ENCODE data around the gene ECI2. TPM values are rescaled to one million over a fixed set of nuclear protein-coding genes. Genes with fewer than 3 reads are reported as not detected.
A peak's percentile ranks its signal among the peaks of the same experiment; 100 is the strongest.

The ECI2 gene
- total and polyA plus RNA-seq, 2 experiments from 2014 or later: 102 to 114 TPM

- WGBS (ENCODE audit: low lambda C conversion rate, missing lambda C conversion rate): 83% methylated on average over 12 of the region's 12 CpGs
Observed at GRCh38 chr6:4157506-4157905, 22.1 kb upstream of the ECI2 start.

GRCh38 chr6:4155848-4156466, 20.6 kb upstream of the ECI2 start:
- peak; percentile 90 for DNase-seq (ENCODE audit: low spot score)
- WGBS (ENCODE audit: low lambda C conversion rate, missing lambda C conversion rate): 8% methylated on average over 6 of the region's 6 CpGs
- no peak for TF ChIP-seq EZH2phosphoT487 (IDR thresholded peaks at IDR 0.05; ENCODE audit: low read depth, severe bottlenecking, unreplicated experiment)
- peak; percentile 86 for TF ChIP-seq CTCF (IDR thresholded peaks at IDR 0.05; ENCODE audit: poor library complexity)
- H3K4me1 ChIP-seq (ENCODE audit: insufficient read depth): no peaks in the 10 kb centered on the region
- H3K27me3 ChIP-seq: no peaks in the 10 kb centered on the region
- no peak overlapping the region for H3K4me2 ChIP-seq
- no peaks in the 10 kb centered on the region for H3K9me3 ChIP-seq (ENCODE audit: low read depth)
- no peak overlapping the region for H3K27ac ChIP-seq
- no peaks in the 10 kb centered on the region for H3K9me2 ChIP-seq (replicated peaks; ENCODE audit: insufficient read depth)
- no peaks in the 10 kb centered on the region for H3K79me2 ChIP-seq
- no peaks in the 10 kb centered on the region for H4K20me1 ChIP-seq (ENCODE audit: insufficient read depth, poor library complexity, severe bottlenecking)
- H3K4me3 ChIP-seq: no peak overlapping the region
- no peaks in the 10 kb centered on the region for H3K36me3 ChIP-seq (replicated peaks; ENCODE audit: insufficient read depth, low read depth)
- H2AFZ ChIP-seq: peak overlapping the region; percentile 8

More at GRCh38 chr6:4157506-4157905, 22.1 kb upstream of the ECI2 start:
- Histone ChIP-seq H3K27ac (no peak overlapping the region), H3K79me2 (no peaks in the 10 kb centered on the region), H3K4me2 (no peak overlapping the region), H3K9me2 (replicated peaks; ENCODE audit: insufficient read depth) (no peaks in the 10 kb centered on the region), H3K36me3 (replicated peaks; ENCODE audit: insufficient read depth, low read depth) (no peaks in the 10 kb centered on the region), H4K20me1 (ENCODE audit: insufficient read depth, poor library complexity, severe bottlenecking) (no peaks in the 10 kb centered on the region), H3K27me3 (no peaks in the 10 kb centered on the region), H3K4me3 (no peak overlapping the region), H3K4me1 (ENCODE audit: insufficient read depth) (no peaks in the 10 kb centered on the region), H3K9me3 (ENCODE audit: low read depth) (no peaks in the 10 kb centered on the region), H2AFZ (no peak overlapping the region)
- no peak for DNase-seq (ENCODE audit: low spot score)
- TF ChIP-seq CTCF (IDR thresholded peaks at IDR 0.05; ENCODE audit: poor library complexity) (no peak), EZH2phosphoT487 (IDR thresholded peaks at IDR 0.05; ENCODE audit: low read depth, severe bottlenecking, unreplicated experiment) (no peak), EZH2 (IDR thresholded peaks at IDR 0.05; ENCODE audit: borderline replicate concordance) (no peak)

- Histone ChIP-seq H2AFZ (no peak overlapping the region), H3K9me3 (ENCODE audit: low read depth) (no peaks in the 10 kb centered on the region), H3K4me1 (ENCODE audit: insufficient read depth) (no peaks in the 10 kb centered on the region), H3K9me2 (replicated peaks; ENCODE audit: insufficient read depth) (no peaks in the 10 kb centered on the region), H3K27me3 (no peaks in the 10 kb centered on the region), H3K36me3 (replicated peaks; ENCODE audit: insufficient read depth, low read depth) (no peaks in the 10 kb centered on the region), H3K4me2 (no peak overlapping the region), H4K20me1 (ENCODE audit: insufficient read depth, poor library complexity, severe bottlenecking) (no peaks in the 10 kb centered on the region), H3K79me2 (no peaks in the 10 kb centered on the region), H3K27ac (no peak overlapping the region), H3K4me3 (no peak overlapping the region)
- DNase-seq (ENCODE audit: low spot score): no peak
- TF ChIP-seq CTCF (IDR thresholded peaks at IDR 0.05; ENCODE audit: poor library complexity): no peak
- no peak for TF ChIP-seq EZH2 (IDR thresholded peaks at IDR 0.05; ENCODE audit: borderline replicate concordance)
- no peak for TF ChIP-seq EZH2phosphoT487 (IDR thresholded peaks at IDR 0.05; ENCODE audit: low read depth, severe bottlenecking, unreplicated experiment)
- WGBS (ENCODE audit: low lambda C conversion rate, missing lambda C conversion rate): 84% methylated on average over 6 of the region's 6 CpGs
Observed at GRCh38 chr6:4153514-4153985, 18.2 kb upstream of the ECI2 start.

All from hepatocyte (in vitro differentiated cells).